NT2/D1 (cell line): ENCODE data around the gene SYNDIG1.

Experiments
- DNase-seq: peaks from one replicate; pipeline ENCODE4 v3.0.0-alpha.2; 2011; ENCODE audit warnings: low read depth, low spot score
- H3K27me3 ChIP-seq: 2 replicates; pipeline ENCODE4 v1.6.0; 2011; ENCODE audit warnings: mild to moderate bottlenecking; ENCODE audit not compliant: insufficient read length, insufficient read depth
- H3K36me3 ChIP-seq: 2 replicates; pipeline ENCODE4 v1.6.1; 2011; ENCODE audit warnings: mild to moderate bottlenecking, low read length, mixed read lengths; ENCODE audit not compliant: insufficient read depth, insufficient read length
- H3K4me1 ChIP-seq: 2 replicates; pipeline ENCODE4 v1.5.1; 2011; ENCODE audit not compliant: insufficient read depth, insufficient read length
- H3K4me3 ChIP-seq: 2 replicates; pipeline ENCODE4 v1.5.1; 2011; ENCODE audit warnings: low read depth; ENCODE audit not compliant: insufficient read length
- H3K9ac ChIP-seq: 2 replicates; pipeline ENCODE4 v1.6.0; 2011; ENCODE audit warnings: low read depth; ENCODE audit not compliant: insufficient read length
- H3K9me3 ChIP-seq: 2 replicates; pipeline ENCODE4 v1.5.1; 2011; ENCODE audit warnings: mild to moderate bottlenecking, low read length; ENCODE audit not compliant: insufficient read depth
- SUZ12 ChIP-seq: IDR thresholded peaks from 2 replicates; pipeline ENCODE4 v1.6.1; 2011; ENCODE audit not compliant: insufficient read length, insufficient read depth; ENCODE audit errors: extremely low read depth
- YY1 ChIP-seq: IDR thresholded peaks from 2 replicates; pipeline ENCODE4 v1.6.1; 2011; ENCODE audit not compliant: insufficient read length, insufficient read depth
- ZNF274 ChIP-seq: IDR thresholded peaks from 2 replicates; pipeline ENCODE4 v1.6.1; 2011; ENCODE audit warnings: mild to moderate bottlenecking, low read depth, low read length

SYNDIG1 gene

DNA sequence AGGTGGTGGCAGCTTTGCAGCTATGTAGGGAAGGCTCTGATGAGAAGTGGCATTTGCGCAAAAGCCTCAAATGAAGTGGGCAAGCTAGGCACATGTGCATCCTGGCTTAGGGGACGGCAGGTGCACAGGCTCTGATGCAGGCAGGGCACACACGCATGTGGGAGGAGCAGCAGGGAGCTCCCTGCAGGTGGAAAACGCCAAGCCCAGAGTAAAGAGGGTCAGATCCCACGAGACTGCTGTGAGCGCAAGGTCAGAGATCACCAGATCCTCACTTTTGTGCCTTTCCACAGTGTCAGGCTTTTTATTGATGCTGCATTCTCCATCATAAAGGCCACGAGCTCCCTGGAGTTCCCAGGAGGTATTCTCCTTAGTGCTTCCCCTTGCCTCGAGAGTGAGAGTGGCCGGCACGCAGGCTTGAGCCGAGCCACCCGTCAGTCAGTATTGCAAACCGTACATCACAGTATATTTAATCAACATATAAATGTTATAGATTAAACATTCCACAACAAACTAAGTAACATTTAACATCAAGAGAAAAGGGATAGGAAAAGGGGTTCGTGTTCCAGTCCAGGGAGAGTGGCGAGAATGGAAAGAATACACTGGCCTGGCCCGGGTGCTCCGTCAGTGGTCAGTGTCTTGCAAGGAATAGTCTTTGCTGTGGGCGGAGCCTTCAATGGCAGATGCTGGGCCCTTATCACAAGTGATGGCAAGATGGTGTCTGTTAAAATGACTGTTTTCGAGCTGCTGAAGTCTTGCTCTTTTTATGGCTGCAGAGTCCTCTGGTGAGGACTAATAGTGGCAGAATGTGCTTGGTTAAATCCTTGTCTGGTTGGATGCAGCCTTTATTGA lies 109.4 kb downstream of the SYNDIG1 start:
- Histone ChIP-seq H3K36me3 (no peaks in the 10 kb centered on the region), H3K9me3 (no peaks in the 10 kb centered on the region), H3K4me1 (peaks cover 3% of the 10 kb centered on the region), H3K9ac (no peak overlapping the region), H3K27me3 (no peaks in the 10 kb centered on the region), H3K4me3 (no peak overlapping the region)
- no peak for TF ChIP-seq YY1
- no peak for TF ChIP-seq ZNF274
- TF ChIP-seq SUZ12 = no peak
- no peak for DNase-seq

GRCh38 chr20:24579475-24579874 lies 110.0 kb downstream of the SYNDIG1 start:
- Histone ChIP-seq H3K4me3 (no peak overlapping the region), H3K9ac (no peak overlapping the region), H3K36me3 (no peaks in the 10 kb centered on the region), H3K4me1 (peaks cover 3% of the 10 kb centered on the region), H3K9me3 (no peaks in the 10 kb centered on the region), H3K27me3 (no peaks in the 10 kb centered on the region)
- no peak for DNase-seq
- TF ChIP-seq ZNF274 (no peak), YY1 (no peak), SUZ12 (no peak)

DNA sequence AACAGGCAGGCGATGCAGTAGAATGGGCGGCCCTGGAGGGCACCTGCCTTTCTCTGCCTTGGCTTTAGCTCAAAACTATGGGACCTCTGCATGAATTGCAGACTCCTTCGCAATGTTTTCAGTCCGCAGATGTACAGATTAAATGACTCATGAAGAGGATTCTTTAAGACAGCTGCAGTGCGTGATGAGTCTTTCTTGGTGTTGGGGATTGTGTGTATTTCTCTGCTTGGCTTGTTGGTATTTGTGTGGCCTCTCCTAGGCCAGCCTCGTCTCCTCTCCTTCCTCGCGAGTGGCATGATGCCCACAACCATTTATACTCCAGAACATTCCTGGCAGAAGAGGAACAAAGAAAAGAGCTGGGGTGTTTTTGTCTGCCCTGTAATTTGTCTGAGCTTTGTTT lies 110.6 kb downstream of the SYNDIG1 start:
- no peaks in the 10 kb centered on the region for H3K27me3 ChIP-seq
- DNase-seq = no peak
- H3K36me3 ChIP-seq = no peaks in the 10 kb centered on the region
- H3K9ac ChIP-seq = no peak overlapping the region
- TF ChIP-seq YY1 (no peak), ZNF274 (no peak), SUZ12 (no peak)
- peaks cover 3% of the 10 kb centered on the region for H3K4me1 ChIP-seq
- H3K4me3 ChIP-seq = no peak overlapping the region
- H3K9me3 ChIP-seq = no peaks in the 10 kb centered on the region

GRCh38 chr20:24580855-24581254 lies 111.4 kb downstream of the SYNDIG1 start:
- no peak overlapping the region for H3K4me3 ChIP-seq
- no peaks in the 10 kb centered on the region for H3K27me3 ChIP-seq
- H3K36me3 ChIP-seq = no peaks in the 10 kb centered on the region
- DNase-seq = no peak
- no peak overlapping the region for H3K9ac ChIP-seq
- H3K4me1 ChIP-seq = peaks cover 3% of the 10 kb centered on the region
- H3K9me3 ChIP-seq = no peaks in the 10 kb centered on the region
- no peak for TF ChIP-seq YY1
- no peak for TF ChIP-seq SUZ12
- no peak for TF ChIP-seq ZNF274

DNA sequence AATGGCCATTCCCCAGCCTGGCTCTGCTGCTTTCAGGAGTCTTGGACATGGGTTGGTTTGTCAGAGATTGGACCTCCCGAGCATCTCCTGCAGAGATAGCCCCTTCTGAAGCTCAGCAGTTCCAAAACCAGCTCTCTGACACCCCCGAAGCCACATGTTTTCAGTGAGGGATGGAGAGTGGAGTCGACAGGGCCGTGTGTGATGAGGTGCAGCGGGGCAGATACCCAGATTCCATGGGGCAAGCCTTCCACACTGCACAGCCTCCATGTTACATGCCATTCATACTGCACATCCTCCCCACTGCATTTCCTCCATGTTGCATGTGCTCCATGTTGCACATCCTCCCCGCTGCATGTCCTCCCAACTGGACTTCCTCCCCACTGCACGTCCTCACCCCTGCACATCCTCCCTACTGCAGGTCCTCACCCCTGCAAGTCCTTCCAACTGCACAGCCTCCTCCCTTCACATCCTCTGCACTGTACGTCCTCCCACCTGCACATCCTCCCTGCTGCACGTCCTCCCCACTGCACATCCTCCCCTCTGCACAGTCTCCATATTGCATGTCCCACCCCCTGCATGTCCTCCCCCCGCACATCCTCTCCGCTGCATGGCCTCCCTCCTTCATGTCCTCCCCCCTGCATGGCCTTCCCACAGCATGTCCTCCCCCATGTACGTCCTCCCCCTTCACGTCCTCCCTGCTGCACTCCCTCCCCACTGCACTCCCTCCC lies 112.2 kb downstream of the SYNDIG1 start:
- Histone ChIP-seq H3K4me1 (peaks cover 3% of the 10 kb centered on the region), H3K9ac (no peak overlapping the region), H3K4me3 (no peak overlapping the region), H3K36me3 (no peaks in the 10 kb centered on the region), H3K9me3 (no peaks in the 10 kb centered on the region), H3K27me3 (no peaks in the 10 kb centered on the region)
- no peak for DNase-seq
- TF ChIP-seq ZNF274 = no peak
- TF ChIP-seq SUZ12 = no peak
- no peak for TF ChIP-seq YY1

DNA sequence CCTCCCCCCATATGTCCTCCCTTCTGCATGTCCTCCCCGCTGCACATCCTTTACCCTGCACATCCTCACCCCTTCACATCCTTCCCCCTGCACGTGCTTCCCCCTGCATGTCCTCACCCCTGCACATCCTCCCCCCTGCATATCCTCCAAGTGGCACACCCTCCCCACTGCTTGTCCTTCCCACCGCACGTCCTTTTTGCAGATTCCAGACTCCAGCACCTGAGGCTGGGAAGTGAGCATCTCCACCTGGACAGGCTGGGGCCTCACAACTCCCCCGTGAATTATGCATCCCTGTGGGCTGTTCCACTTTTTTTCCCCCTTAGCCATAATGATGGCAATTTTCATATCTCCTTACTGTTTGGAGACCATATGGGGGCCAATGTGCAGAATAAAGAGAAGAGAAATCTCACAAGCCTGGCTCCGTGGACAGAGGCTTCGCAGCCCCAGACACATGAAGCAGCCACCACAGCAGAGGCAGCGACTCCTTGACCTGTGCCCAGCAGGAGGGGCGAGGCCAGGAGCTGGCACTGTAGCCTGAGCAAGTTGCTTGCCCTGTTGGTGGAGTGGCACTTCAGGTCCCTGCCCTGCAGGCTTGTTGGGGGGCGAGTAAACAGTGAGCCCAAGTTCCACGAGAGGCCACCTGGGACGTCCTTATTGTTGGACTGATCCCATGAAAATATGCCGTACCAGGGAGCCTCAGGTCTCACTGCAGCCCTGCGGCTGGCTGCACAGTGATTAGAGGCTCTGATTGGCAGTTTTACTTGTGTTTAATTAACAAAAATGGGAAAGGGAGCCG lies 113.1 kb downstream of the SYNDIG1 start:
- Histone ChIP-seq H3K27me3 (no peaks in the 10 kb centered on the region), H3K9ac (no peak overlapping the region), H3K4me3 (no peak overlapping the region), H3K9me3 (no peaks in the 10 kb centered on the region), H3K4me1 (peaks cover 3% of the 10 kb centered on the region), H3K36me3 (no peaks in the 10 kb centered on the region)
- TF ChIP-seq ZNF274 (no peak), YY1 (no peak), SUZ12 (no peak)
- DNase-seq = no peak
